ENCODE data around the gene LSM4. TPM values are rescaled to one million over a fixed set of nuclear protein-coding genes. Genes with fewer than 3 reads are reported as not detected.

The LSM4 gene
- total and polyA plus RNA-seq, 2 of the 13 experiments (the other 11 are each of a cell fraction or from before 2014, with no cell fraction given), result 65.8 to 166 TPM

GRCh38 chr19:18292810-18293641 is 29.9 kb downstream of the LSM4 start (continued):
- TF ChIP-seq TEAD3 (CRISPR knock-in tag; optimal IDR thresholded peaks at IDR 0.05; ENCODE audit: borderline replicate concordance) (no peak), ZNF709 (CRISPR knock-in tag; IDR thresholded peaks at IDR 0.05) (no peak), ZNF225 (CRISPR knock-in tag; IDR thresholded peaks at IDR 0.05) (no peak), ZNF207 (IDR thresholded peaks at IDR 0.05; ENCODE audit: borderline replicate concordance) (no peak), RXRA (CRISPR knock-in tag; IDR thresholded peaks at IDR 0.05) (peak; percentile 12; the same call in 1 of the 2 replicates), IKZF5 (CRISPR knock-in tag; IDR thresholded peaks at IDR 0.05) (no peak), SPEN (CRISPR knock-in tag; IDR thresholded peaks at IDR 0.05; ENCODE audit: low read depth) (0 out of 2 replicates have a peak, but pooled peaks have one; percentile 34), HOXA3 (CRISPR knock-in tag; IDR thresholded peaks at IDR 0.05) (no peak; the same call in 1 of the 2 replicates), NRL (CRISPR knock-in tag; IDR thresholded peaks at IDR 0.05; ENCODE audit: borderline replicate concordance) (no peak), ETS1 (CRISPR knock-in tag; IDR thresholded peaks at IDR 0.05) (no peak), NCOA2 (CRISPR knock-in tag; IDR thresholded peaks at IDR 0.05) (no peak), DRAP1 (CRISPR knock-in tag; IDR thresholded peaks at IDR 0.05) (peak; percentile 49; the same call in 1 of the 2 replicates), ZNF329 (CRISPR knock-in tag; IDR thresholded peaks at IDR 0.05; ENCODE audit: low read depth) (no peak), NFE2L2 (IDR thresholded peaks at IDR 0.05; ENCODE audit: low read length) (no peak), HDAC2 (CRISPR knock-in tag; IDR thresholded peaks at IDR 0.05) (no peak), HMG20A (CRISPR knock-in tag; IDR thresholded peaks at IDR 0.05; ENCODE audit: borderline replicate concordance) (no peak), ZFX (CRISPR knock-in tag; IDR thresholded peaks at IDR 0.05; ENCODE audit: low read depth) (peak; percentile 62), ZNF629 (CRISPR knock-in tag; conservative IDR thresholded peaks at IDR 0.05) (peak; percentile 93), ATF2 (CRISPR knock-in tag; IDR thresholded peaks at IDR 0.05) (no peak), ZNF724P (CRISPR knock-in tag; IDR thresholded peaks at IDR 0.05; ENCODE audit: borderline replicate concordance) (no peak), NCOA5 (CRISPR knock-in tag; IDR thresholded peaks at IDR 0.05) (no peak), ZNF530 (CRISPR knock-in tag; IDR thresholded peaks at IDR 0.05; ENCODE audit: low read depth) (no peak), ZKSCAN5 (CRISPR knock-in tag; IDR thresholded peaks at IDR 0.05) (no peak), POLR2G (IDR thresholded peaks at IDR 0.05; ENCODE audit: low read depth, low read length) (no peak), MEIS2 (CRISPR knock-in tag; IDR thresholded peaks at IDR 0.05) (no peak), TSC22D2 (CRISPR knock-in tag; IDR thresholded peaks at IDR 0.05; ENCODE audit: borderline replicate concordance) (no peak), MTF2 (CRISPR knock-in tag; IDR thresholded peaks at IDR 0.05; ENCODE audit: borderline replicate concordance) (no peak), PHF21A (CRISPR knock-in tag; IDR thresholded peaks at IDR 0.05) (no peak)
